Pancreas (tissue), 10 donors: ENCODE measurements around the gene DNASE1L2. TPM values are rescaled to one million over a fixed set of nuclear protein-coding genes. Genes with fewer than 3 reads are reported as not detected.
A peak's percentile ranks its signal among the peaks of the same experiment; 100 is the strongest.

Experiments used
- ATAC-seq, 4 donors: fragments of 200-7000 bp; cut with Tn5 transposase; one replicate each; pipeline versions ENCODE4 v1.8.0 to v1.9.1; 2020; ENCODE audit warnings: mild to moderate bottlenecking in 4 of 4, moderate library complexity in 4 of 4
- DNase-seq, 6 donors: peaks; one replicate each; pipeline ENCODE4 v3.0.0-alpha.2; 2020
- FAIRE-seq: peaks from 2 replicates; lab custom pipeline; 2012; peaks lifted over from hg19 to GRCh38; lab: Jason Lieb, UNC
- H3K27ac ChIP-seq, 4 donors: fragments of 200-600 bp; sonication (generic); 1 replicate in 3 of 4; 2 replicates in 1 of 4; pipeline versions ENCODE4 v1.5.0 to v1.8.0; 2020
- H3K27me3 ChIP-seq, 4 donors: fragments of 200-600 bp; one replicate each; pipeline ENCODE4 v1.8.0; 2021
- H3K36me3 ChIP-seq, 3 donors: fragments of 200-600 bp; sonication (generic) in 1 of 3; one replicate each; pipeline versions ENCODE4 v1.5.0 to v1.8.0; 2020 to 2021
- H3K4me1 ChIP-seq, 3 donors: fragments of 200-600 bp; one replicate each; pipeline ENCODE4 v1.8.0; 2021
- H3K4me3 ChIP-seq, 4 donors: fragments of 200-600 bp; sonication (generic) in 2 of 4; one replicate each; pipeline versions ENCODE4 v1.5.0 to v1.8.0; 2020 to 2021
- H3K9me3 ChIP-seq, 4 donors: fragments of 200-600 bp; one replicate each; pipeline ENCODE4 v1.8.0; 2021
- WGBS, 2 donors: extraction: QIAGEN DNeasy Blood & Tissue Kit; methylation state at CpG; one replicate each; pipeline ENCODE4 v1.1.7; 2013; 5-methylcytosine and 5-hydroxymethylcytosine counted together
- intact Hi-C, 3 donors: fragments of 100-400 bp; cut with DNase I; formaldehyde crosslinking; loops; one replicate each; pipeline versions ENCODE4 v1.11.1 to v1.14.2; 2022
- polyA plus RNA-seq, 2 donors: library from polyadenylated mRNA; stranded (reverse); fragments of 200-250 nt; gene quantifications; one replicate each; pipeline ENCODE4 v1.2.3, GENCODE V29; 2013
- total RNA-seq, 6 donors: library from RNA; stranded (reverse); fragmentation: NEBNext Ultra II Directional in 4 of 6; extraction: Animal tissue kit (Norgen Biotek cat#: 25700) in 4 of 6; gene quantifications; one replicate each; pipeline versions ENCODE4 v1.2.1 to v1.2.4, GENCODE V29; 2021 to 2023
- TF ChIP-seq, protein P1 (sequence below), 4 donors: fragments of 200-600 bp; sonication (generic) in 3 of 4; IDR thresholded peaks; one replicate each; pipeline versions ENCODE4 v1.5.0 to v1.8.0; 2021; ENCODE audit warnings: antibody characterized with exemption in 4 of 4
- donor health status: healthy with polysubstance abuse.
- donor health status: DM: no; HTN: no; CAD: no; lungs with moderate emphysema.
- donor health status: DM: no; HTN: no; CAD: no.
- donor health status: control.
- donor health status: control.
- donor health status: Bipolar disorder and iron deficiency.
- donor health status: DM: yes; HTN: yes; CAD: no.
- donor health status: DM: no; HTN: no; CAD: no.
- donor health status: DM: no; HTN: no; CAD: no.
- donor health status: DM: yes; HTN: yes; CAD: no.

DNASE1L2 gene
- total and polyA plus RNA-seq, 8 donors, result 0.31 to 4.9 (median 0.82) TPM

GRCh38 chr16:2277466-2278271 lies 41.4 kb downstream of the DNASE1L2 start:
- peak in 1 of 6 donors; percentile 58 for DNase-seq
- no peak overlapping the region for H3K4me3 ChIP-seq
- TF ChIP-seq, protein P1, sequence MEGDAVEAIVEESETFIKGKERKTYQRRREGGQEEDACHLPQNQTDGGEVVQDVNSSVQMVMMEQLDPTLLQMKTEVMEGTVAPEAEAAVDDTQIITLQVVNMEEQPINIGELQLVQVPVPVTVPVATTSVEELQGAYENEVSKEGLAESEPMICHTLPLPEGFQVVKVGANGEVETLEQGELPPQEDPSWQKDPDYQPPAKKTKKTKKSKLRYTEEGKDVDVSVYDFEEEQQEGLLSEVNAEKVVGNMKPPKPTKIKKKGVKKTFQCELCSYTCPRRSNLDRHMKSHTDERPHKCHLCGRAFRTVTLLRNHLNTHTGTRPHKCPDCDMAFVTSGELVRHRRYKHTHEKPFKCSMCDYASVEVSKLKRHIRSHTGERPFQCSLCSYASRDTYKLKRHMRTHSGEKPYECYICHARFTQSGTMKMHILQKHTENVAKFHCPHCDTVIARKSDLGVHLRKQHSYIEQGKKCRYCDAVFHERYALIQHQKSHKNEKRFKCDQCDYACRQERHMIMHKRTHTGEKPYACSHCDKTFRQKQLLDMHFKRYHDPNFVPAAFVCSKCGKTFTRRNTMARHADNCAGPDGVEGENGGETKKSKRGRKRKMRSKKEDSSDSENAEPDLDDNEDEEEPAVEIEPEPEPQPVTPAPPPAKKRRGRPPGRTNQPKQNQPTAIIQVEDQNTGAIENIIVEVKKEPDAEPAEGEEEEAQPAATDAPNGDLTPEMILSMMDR (IDR thresholded peaks at IDR 0.05), result no peak
- no peaks in the 10 kb centered on the region for H3K27me3 ChIP-seq
- 92 to 97% methylated on average over 25 of the region's 25 CpGs for WGBS, 2 donors
- intact Hi-C loops, result no loop called here
- FAIRE-seq, result no peak
- H3K36me3 ChIP-seq, result no peaks in the 10 kb centered on the region
- H3K9me3 ChIP-seq, result no peaks in the 10 kb centered on the region
- H3K27ac ChIP-seq, result no peak overlapping the region
- H3K4me1 ChIP-seq, result no peaks in the 10 kb centered on the region
- ATAC-seq, result no peak

DNA sequence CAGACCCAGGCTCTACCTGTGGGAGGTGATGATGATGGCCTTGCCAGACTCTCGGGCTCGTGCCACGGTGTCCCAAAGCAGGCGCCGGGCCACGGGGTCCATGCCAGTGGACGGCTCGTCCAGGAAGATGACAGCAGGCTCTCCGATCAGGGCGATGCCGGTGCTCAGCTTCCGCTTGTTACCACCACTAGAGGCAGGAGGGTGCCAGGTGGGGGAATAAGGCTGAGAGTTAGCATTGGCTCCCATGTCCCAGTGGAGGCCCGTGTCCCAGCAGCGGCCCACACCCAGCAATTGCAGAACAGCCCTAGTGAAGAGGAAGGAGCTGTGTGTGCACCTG lies 42.0 kb downstream of the DNASE1L2 start:
- ATAC-seq, result no peak

DNA sequence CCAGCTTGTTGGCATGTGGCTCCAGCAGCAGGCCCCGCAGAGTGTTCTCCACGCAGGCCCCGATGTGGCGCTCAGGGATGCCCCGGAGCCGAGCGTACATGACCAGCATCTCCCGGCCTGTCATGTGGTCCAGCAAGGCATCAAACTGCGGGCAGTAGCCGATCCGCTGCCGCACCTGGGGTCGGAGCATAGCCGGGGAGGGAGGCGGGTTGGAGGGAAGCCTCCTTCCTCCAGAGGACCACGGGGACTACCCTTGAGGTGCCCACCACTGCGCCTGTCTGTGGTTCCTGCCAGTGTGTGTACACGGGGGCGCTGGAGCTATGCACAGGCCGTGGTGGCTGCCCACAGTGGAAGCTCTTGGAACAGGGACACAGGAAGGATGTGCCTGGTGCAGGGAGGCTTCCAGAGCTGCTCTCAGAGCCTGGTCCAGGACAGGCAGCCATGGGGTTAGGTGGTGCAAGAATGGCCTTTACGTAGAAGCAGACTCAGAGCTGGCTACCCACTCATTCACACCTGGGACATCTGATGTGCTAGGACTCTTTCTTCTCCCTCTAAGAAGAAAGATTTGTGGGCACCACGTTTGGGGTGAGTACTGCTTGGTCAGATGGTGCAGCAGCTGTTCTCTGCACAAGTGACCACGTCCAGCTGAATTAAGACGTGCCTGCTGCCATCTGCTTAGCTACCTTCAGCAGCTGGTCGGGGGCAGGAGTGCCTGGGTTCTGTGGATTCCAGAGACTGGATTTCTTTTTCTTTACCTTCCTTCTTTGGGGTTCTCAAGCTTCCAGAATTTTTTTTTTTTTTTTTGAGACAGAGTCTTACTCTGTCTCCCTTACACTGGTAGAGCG lies 42.9 kb downstream of the DNASE1L2 start:
- intact Hi-C loops, result no loop called here
- ATAC-seq (no peak), FAIRE-seq (no peak), DNase-seq (no peak)
- Histone ChIP-seq H3K9me3 (no peaks in the 10 kb centered on the region), H3K4me3 (no peak overlapping the region), H3K4me1 (no peaks in the 10 kb centered on the region), H3K27me3 (no peaks in the 10 kb centered on the region), H3K36me3 (no peaks in the 10 kb centered on the region), H3K27ac (no peak overlapping the region)
- TF ChIP-seq, protein P1 (IDR thresholded peaks at IDR 0.05), result no peak
- 86 to 87% methylated on average over 26 of the region's 26 CpGs for WGBS, 2 donors

More for the DNA sequence above, 42.0 kb downstream of the DNASE1L2 start:
- DNase-seq (no peak), FAIRE-seq (no peak)
- H3K27ac ChIP-seq, result no peak overlapping the region
- H3K4me1 ChIP-seq, result no peaks in the 10 kb centered on the region
- H3K4me3 ChIP-seq, result no peak overlapping the region
- no peaks in the 10 kb centered on the region for H3K36me3 ChIP-seq
- no peaks in the 10 kb centered on the region for H3K9me3 ChIP-seq
- TF ChIP-seq, protein P1 (IDR thresholded peaks at IDR 0.05), result no peak
- intact Hi-C loops, result no loop called here
- no peaks in the 10 kb centered on the region for H3K27me3 ChIP-seq
- 87 to 91% methylated on average over 14 of the region's 14 CpGs for WGBS, 2 donors

- H3K4me3 ChIP-seq, result no peak overlapping the region
- H3K36me3 ChIP-seq, result no peaks in the 10 kb centered on the region
- 91 to 95% methylated on average over 8 of the region's 8 CpGs for WGBS, 2 donors
- DNase-seq (no peak), FAIRE-seq (no peak), ATAC-seq (no peak)
- H3K9me3 ChIP-seq, result no peaks in the 10 kb centered on the region
- TF ChIP-seq, protein P1 (IDR thresholded peaks at IDR 0.05), result no peak
- no peaks in the 10 kb centered on the region for H3K27me3 ChIP-seq
- H3K4me1 ChIP-seq, result no peaks in the 10 kb centered on the region
- intact Hi-C loops, result loop anchor here in 1 of 3 donors (10.0 kb wide), 1 partner anchor 154 kb away; no protein-coding TSS in a partner anchor
- no peak overlapping the region for H3K27ac ChIP-seq
Measured at GRCh38 chr16:2280461-2280860, 44.2 kb downstream of the DNASE1L2 start.
